Kasumi-1 (cell line): Measurements from ENCODE around the gene TEX264.
A peak's percentile ranks its signal among the peaks of the same experiment; 100 is the strongest.
"Not testable (repeated sequence)": the region's sequence is repeated elsewhere in the genome, so short reads cannot be mapped to it uniquely, and the experiment has no call there.

Experiments
- DNase-seq, 2 experiments: peaks; one replicate each; lab custom pipeline; 2025; lab: John Stamatoyannopoulos, UW

Gene TEX264

GRCh38 chr3:51670823-51671733, at the start of gene TEX264:
TSS of gene TEX264 (plus strand) at chr3:51671252. CDS start at chr3:51674305, 3,053 bp downstream.
- DNase-seq = peak; percentile 51 to 68

DNA sequence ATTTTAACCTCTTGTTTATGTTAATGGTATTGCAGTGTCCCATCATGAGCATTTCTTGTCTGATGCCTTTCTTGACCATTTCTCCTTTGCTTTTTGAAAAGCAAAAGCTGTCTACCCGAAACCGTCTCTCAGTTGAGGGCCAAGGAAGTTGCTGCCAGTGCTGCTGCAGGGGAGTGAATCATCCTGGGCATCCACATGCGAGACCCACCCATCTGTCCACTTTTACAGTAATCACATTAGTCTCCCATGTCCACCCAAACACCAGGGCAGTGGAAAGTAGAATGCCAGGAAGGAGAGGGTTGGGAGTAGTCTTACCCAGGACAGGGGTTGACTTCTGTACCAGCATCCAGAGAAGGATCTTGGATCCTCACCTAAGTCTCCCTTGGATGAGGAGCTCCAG, 48.6 kb upstream of the TEX264 start:
- no peak for DNase-seq

GRCh38 chr3:51622868-51623267, 48.2 kb upstream of the TEX264 start:
- peak in 1 of 2 experiments; percentile 3 for DNase-seq

GRCh38 chr3:51630513-51630912, 40.5 kb upstream of the TEX264 start:
- DNase-seq = no peak

DNA sequence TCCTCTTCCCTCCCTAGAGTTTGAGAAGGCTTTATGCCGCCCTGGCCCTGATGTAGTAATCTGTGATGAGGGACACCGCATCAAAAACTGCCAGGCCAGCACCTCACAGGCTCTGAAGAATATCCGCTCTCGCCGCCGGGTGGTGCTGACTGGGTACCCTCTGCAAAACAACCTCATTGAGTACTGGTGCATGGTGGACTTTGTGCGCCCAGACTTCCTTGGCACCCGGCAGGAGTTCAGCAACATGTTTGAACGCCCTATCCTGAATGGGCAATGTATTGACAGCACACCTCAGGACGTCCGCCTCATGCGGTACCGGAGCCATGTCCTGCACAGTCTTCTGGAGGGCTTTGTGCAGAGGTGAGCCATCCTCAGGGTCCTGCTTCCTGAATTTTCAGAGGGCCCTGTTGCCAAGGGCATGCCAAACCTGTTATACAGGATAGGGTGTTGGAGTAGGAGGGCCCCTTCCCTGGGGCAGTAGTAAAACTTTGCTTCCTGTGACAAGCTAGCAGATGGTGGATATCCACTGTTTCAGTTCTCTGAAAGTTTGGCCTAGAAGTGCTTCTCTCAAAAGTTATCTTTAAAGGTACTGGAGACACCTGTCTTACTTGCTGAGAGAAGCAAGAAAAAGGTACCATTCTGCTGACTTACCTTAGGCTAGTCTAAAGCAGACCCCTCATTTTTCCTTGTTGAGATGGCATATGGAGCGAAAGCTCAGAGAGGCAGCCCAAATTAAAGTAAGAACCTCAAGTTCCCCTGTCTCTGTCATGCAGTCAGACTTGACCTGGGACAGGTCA, 33.7 kb upstream of the TEX264 start:
- no peak for DNase-seq

DNA sequence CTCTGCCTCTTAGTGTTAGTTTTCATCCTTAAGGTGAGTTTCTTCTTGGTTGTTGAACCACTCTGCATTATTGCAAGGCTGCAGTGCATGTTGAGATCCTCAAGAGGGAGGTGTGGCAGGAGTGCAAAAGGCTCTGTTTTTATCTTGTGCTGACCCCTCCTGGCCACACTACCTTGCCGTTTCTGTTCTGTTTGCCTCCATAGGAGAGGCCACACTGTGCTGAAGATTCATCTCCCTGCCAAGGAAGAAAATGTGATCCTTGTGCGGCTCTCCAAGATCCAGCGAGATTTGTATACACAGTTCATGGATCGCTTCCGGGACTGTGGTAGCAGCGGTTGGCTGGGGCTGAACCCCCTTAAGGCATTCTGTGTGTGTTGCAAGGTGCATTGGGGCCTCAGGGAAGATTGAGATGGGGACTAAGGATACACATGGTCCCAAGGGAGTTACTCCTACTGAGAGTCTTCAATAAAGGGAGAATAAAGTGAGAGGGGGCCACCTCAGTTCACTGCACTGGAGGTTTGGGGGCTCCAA, 33.0 kb upstream of the TEX264 start:
- DNase-seq = peak; percentile 87 to 95

- DNase-seq = peak; percentile 59 to 70
Measured at GRCh38 chr3:51642462-51642861, 28.6 kb upstream of the TEX264 start.

DNA sequence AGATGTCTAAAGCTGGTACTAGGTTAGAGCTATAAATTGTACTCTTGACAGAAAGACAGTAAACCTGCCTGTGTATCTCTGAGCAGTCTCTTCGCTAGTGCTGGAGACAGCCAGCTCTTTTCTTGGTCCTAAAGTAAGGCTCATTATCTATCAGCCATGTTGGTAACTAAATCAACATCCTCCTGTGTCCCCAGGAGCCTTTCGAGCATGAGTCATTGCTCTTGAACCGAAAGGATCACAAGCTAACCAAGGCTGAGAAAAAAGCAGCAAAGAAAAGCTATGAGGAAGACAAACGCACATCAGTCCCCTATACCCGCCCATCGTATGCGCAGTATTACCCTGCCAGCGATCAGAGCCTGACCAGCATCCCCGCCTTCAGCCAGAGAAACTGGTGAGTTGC, 25.0 kb upstream of the TEX264 start:
- no peak for DNase-seq

GRCh38 chr3:51652103-51652502, 18.9 kb upstream of the TEX264 start:
- DNase-seq = not testable (repeated sequence)

DNA sequence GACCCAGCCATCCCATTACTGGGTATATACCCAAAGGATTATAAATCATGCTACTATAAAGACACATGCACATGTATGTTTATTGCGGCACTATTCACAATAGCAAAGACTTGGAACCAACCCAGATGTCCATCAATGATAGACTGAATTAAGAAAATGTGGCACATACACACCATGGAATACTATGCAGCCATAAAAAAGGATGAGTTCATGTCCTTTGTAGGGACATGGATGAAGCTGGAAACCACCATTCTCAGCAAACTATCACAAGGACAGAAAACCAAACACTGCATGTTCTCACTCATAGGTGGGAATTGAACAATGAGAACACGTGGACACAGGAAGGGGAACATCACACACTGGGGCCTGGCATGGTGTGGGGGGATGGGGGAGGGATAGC, 17.6 kb upstream of the TEX264 start:
- not testable (repeated sequence) for DNase-seq

- no peak for DNase-seq
Measured at GRCh38 chr3:51657234-51657633, 13.8 kb upstream of the TEX264 start.

DNA sequence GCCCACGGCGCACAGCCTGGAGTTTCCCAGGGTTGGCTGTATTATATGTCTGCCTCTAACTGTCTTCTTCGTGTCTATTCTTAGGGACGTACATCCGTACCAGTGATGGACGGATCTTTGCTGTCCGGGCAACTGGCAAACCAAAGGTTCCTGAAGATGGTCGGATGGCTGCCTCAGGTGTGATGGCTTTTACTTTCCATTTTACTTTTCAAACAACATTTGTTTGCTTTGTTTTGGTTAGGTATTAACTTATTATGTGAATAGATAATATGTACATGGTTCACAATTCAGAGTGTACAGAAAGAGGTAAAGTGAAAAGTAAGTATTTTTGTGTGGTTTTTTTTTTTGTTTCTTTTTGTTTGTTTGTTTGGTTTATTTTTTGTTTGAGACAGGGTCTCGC, 11.1 kb upstream of the TEX264 start:
- no peak for DNase-seq

DNA sequence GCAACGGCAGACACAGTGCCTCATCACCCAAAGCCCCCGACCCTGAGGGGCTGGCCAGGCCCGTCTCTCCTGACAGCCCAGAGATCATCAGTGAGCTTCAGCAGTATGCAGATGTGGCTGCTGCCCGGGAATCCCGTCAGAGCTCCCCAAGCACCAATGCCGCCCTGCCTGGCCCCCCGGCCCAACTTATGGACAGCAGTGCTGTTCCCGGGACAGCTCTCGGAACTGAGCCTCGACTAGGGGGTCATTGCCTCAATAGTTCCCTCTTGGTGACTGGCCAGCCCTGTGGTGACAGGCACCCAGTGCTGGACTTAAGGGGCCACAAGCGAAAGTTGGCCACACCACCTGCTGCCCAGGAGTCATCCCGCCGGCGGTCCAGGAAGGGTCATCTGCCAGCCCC, 8.6 kb upstream of the TEX264 start:
- DNase-seq = no peak

DNA sequence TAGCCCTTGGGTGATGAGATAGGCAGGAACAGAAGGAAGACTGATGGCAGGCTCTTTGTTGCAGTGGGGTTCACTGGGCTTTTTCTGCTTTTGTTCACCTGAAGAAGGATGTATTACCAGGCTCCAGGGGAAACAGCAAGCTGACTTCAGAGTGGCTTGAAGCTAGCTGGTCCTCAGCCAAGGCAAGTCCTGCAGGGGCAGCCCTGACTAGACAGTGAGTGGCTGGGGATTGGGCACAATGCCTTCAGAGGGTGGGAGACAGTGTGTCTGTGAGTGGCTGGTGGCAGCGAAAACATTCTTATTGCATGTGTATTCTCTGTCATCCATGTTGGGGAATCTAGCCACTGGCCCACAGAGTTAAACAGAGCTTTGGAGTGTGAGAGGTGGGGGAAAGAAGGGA, 2.3 kb upstream of the TEX264 start:
- no peak for DNase-seq

GRCh38 chr3:51669241-51670052, 1.6 kb upstream of the TEX264 start:
- DNase-seq = peak; percentile 78 to 84

- no peak for DNase-seq
Measured at GRCh38 chr3:51670053-51670822, 814 bp upstream of the TEX264 start.

DNA sequence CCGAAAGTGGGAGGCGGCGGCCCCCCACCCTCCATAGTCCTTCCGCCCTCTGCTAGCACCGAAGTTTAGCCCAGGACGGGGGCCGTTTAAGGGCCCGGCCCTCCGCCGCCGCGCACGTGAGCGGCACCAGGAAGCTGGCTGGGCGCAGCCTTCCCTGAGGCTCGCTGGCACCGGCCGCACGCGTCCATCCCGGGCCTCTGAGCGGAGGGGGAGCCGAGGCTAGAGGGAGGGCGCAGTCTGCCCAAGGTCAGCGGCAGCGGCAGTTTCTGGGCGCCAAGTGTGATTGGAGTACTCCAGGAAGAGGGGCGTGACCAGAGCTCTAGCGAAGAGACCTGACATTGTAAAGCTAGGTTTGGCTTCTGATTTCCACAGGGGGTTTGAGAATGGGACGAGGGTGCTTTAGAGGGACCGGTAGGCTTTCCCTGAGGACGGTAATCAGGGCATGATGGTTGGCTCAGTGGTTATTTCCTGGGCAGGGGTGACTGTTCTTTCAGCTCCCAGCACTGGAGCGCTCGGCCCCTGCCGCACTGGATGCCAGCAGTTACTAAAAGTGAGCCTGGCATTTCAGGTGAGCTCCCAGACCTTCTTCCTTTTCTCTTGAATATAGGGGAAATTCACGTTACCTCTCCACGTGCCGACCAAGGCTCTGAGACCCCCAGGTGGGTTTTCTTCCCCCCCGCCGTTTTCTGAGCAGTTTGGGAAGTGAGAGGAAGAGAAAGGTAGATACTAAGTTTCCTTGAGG, 853 bp downstream of the TEX264 start:
- peak; percentile 74 to 87 for DNase-seq

DNA sequence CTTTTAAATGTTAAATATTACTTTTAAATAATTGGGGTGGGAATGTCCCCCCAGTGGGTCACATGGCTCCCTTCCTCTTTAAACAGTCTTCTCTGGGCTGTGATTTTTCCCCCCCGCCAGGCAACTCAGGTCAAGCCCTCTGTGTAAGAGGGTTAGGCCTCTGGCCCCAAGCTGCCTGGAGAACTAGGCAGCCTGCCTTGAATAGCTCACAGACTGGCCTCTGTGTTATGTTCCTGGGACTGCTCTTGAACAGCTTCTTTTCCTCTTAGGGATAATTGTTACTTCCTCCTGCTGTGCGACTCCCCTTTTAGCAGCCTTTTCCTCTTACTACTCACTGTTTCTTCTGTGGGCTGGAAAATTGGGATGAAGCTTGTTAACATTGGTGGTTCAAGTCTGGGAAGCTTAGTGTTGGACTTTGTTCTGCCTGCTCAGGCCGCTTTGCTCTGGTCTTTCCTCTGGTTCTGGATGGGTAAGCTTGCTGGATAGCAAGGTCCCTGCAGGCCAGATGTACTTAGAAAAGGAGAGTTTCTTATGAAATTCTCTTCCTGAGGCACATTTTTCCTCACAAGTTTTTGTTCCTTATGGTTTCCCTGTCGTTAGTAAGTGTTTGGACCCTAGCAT, 2.2 kb downstream of the TEX264 start:
- DNase-seq = peak in 1 of 2 experiments; percentile 39

- no peak for DNase-seq
Measured at GRCh38 chr3:51673802-51674654, 3.0 kb downstream of the TEX264 start.
